Measurements from ENCODE around the gene ASTN1. TPM values are rescaled to one million over a fixed set of nuclear protein-coding genes. Genes with fewer than 3 reads are reported as not detected.

Gene ASTN1
- polyA plus RNA-seq, 1 of the 3 experiments (the other 2 are of a cell fraction) = 0.13 TPM

DNA sequence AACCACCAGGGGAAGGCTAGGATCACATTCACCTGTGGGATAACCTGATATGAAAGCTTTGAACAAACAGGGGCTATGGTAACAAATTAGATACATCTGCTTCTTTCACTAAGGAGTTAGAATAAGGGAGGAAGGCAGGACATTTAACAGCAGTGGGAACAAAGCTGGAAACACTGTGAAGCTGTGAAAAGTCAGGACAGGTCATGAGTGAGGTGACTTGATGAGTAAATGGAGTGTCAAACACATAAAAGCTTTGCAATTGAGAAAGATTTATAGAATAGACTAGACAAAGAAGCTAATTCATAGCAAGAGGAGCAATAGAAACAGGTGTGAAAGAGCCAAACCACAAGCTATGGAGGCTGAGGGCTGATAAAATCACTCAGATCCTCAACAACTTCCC, 110.0 kb downstream of the ASTN1 start (continued):
- TF ChIP-seq FOXM1 (IDR thresholded peaks at IDR 0.05; ENCODE audit: low read depth) = no peak
- TF ChIP-seq GABPA (IDR thresholded peaks at IDR 0.05; ENCODE audit: low read depth) = no peak
- TF ChIP-seq RCOR1 (IDR thresholded peaks at IDR 0.05; ENCODE audit: low read length) = no peak
- TF ChIP-seq RXRA (IDR thresholded peaks at IDR 0.05; ENCODE audit: borderline replicate concordance, low read depth) = no peak
- TF ChIP-seq, protein P1, sequence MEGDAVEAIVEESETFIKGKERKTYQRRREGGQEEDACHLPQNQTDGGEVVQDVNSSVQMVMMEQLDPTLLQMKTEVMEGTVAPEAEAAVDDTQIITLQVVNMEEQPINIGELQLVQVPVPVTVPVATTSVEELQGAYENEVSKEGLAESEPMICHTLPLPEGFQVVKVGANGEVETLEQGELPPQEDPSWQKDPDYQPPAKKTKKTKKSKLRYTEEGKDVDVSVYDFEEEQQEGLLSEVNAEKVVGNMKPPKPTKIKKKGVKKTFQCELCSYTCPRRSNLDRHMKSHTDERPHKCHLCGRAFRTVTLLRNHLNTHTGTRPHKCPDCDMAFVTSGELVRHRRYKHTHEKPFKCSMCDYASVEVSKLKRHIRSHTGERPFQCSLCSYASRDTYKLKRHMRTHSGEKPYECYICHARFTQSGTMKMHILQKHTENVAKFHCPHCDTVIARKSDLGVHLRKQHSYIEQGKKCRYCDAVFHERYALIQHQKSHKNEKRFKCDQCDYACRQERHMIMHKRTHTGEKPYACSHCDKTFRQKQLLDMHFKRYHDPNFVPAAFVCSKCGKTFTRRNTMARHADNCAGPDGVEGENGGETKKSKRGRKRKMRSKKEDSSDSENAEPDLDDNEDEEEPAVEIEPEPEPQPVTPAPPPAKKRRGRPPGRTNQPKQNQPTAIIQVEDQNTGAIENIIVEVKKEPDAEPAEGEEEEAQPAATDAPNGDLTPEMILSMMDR (IDR thresholded peaks at IDR 0.05) = no peak
- TF ChIP-seq FOSL2 (IDR thresholded peaks at IDR 0.05; ENCODE audit: borderline replicate concordance, low read depth) = no peak

DNA sequence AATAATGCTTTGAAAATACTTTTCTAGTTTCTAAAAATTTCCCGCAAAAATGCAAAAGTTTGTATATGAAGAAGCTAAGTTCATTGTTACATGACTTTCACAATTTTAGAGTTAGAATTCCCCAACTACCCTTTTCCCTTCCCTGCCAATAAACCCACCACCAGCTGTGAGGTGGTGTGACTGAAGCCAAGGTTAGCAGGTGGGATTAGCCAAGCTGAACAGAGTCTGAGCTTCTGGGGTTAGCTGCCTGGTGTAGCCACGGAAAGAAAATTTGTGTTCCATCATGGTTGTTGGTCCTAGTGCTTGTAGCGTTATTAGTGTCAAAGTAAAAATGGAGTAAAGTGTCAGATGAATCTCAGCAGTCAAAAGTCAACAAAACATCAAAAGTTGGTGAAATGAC, 110.9 kb downstream of the ASTN1 start:
- Histone ChIP-seq H3K9me3 (no peaks in the 10 kb centered on the region), H2AFZ (ENCODE audit: low read depth) (no peak overlapping the region), H3K27ac (ENCODE audit: low read depth in 2 of 2, low read length in 1 of 2) (no peak overlapping the region), H3F3A (replicated peaks; ENCODE audit: insufficient read depth) (no peaks in the 10 kb centered on the region), H3K79me2 (ENCODE audit: insufficient read depth) (no peaks in the 10 kb centered on the region), H3K27me3 (ENCODE audit: insufficient read depth) (no peaks in the 10 kb centered on the region), H4K20me1 (ENCODE audit: insufficient read depth) (no peaks in the 10 kb centered on the region), H3K4me3 (ENCODE audit: low read depth in 2 of 2, low read length in 1 of 2) (no peak overlapping the region), H3K9ac (no peak overlapping the region), H3K9me2 (no peaks in the 10 kb centered on the region), H3K4me2 (no peak overlapping the region), H3K4me1 (ENCODE audit: control insufficient read depth in 1 of 2, insufficient read depth in 2 of 2, low read depth in 1 of 2, low read length in 1 of 2) (peaks cover 0 to 2% of the 10 kb centered on the region in 2 experiments; a peak in 1 of 4 replicates), H3K36me3 (replicated peaks in 1 of 2; ENCODE audit: control insufficient read depth in 1 of 2, insufficient read depth in 2 of 2, low read length in 1 of 2) (no peaks in the 10 kb centered on the region)
- WGBS (ENCODE audit: low lambda C conversion rate) = 28% methylated on average over 3 of the region's 3 CpGs
- no peak for DNase-seq
- TF ChIP-seq, protein P2, sequence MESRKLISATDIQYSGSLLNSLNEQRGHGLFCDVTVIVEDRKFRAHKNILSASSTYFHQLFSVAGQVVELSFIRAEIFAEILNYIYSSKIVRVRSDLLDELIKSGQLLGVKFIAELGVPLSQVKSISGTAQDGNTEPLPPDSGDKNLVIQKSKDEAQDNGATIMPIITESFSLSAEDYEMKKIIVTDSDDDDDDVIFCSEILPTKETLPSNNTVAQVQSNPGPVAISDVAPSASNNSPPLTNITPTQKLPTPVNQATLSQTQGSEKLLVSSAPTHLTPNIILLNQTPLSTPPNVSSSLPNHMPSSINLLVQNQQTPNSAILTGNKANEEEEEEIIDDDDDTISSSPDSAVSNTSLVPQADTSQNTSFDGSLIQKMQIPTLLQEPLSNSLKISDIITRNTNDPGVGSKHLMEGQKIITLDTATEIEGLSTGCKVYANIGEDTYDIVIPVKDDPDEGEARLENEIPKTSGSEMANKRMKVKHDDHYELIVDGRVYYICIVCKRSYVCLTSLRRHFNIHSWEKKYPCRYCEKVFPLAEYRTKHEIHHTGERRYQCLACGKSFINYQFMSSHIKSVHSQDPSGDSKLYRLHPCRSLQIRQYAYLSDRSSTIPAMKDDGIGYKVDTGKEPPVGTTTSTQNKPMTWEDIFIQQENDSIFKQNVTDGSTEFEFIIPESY (IDR thresholded peaks at IDR 0.05; ENCODE audit: borderline replicate concordance, low read depth) = no peak
- no peak for TF ChIP-seq EZH2phosphoT487 (IDR thresholded peaks at IDR 0.05; ENCODE audit: borderline replicate concordance, low read depth)
- ChIA-PET POLR2A (no interaction called here), CTCF (interaction anchor here (1.4 to 1.8 kb wide), 3 partner anchors 9 to 156 kb away, joined by 3 to 4 read pairs (median 4); no protein-coding TSS in a partner anchor)

DNA sequence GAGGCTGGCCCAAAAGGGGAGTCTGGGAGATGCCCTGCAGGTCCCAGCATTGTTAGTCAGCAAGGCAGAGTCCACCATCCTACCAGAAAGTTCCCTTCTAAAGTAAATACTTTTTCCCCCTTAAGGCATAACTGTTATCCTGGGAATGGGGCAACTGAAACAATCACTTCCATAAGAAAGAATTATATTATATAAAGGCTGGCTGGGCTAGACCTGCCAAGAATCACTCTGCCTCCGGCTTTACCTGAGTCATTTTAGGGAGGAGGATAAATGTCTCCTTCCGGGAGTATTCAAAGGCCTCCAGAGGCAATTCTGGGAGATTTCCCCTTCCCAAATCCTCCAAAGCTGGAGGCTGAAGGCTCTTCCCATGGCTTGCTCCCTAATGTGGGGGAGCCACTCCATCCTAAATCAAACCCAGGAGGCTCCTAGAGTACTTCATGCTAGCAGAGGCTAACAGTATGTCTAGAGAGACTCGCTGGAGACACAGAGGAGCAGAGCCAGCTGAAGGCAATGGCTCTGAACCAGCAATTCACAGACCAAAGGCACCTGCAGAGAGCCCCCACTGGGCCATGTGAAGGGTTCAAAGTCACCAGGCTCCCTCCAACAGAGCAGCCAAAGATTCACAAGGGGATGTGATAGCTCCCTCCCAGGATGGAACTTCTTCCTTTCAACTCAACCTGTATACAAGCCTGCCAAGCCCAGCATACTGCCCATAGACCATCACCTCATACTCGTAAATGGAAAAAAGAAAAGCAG, 116.0 kb downstream of the ASTN1 start:
- peaks cover 0 to 2% of the 10 kb centered on the region in 2 experiments; a peak in 1 of 4 replicates for H3K4me1 ChIP-seq (ENCODE audit: control insufficient read depth in 1 of 2, insufficient read depth in 2 of 2, low read depth in 1 of 2, low read length in 1 of 2)
- TF ChIP-seq, protein P3, sequence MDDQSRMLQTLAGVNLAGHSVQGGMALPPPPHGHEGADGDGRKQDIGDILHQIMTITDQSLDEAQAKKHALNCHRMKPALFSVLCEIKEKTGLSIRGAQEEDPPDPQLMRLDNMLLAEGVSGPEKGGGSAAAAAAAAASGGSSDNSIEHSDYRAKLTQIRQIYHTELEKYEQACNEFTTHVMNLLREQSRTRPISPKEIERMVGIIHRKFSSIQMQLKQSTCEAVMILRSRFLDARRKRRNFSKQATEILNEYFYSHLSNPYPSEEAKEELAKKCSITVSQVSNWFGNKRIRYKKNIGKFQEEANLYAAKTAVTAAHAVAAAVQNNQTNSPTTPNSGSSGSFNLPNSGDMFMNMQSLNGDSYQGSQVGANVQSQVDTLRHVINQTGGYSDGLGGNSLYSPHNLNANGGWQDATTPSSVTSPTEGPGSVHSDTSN (IDR thresholded peaks at IDR 0.05) = no peak
- TF ChIP-seq, protein P2 (IDR thresholded peaks at IDR 0.05; ENCODE audit: borderline replicate concordance, low read depth) = no peak
- TF ChIP-seq, protein P1 (IDR thresholded peaks at IDR 0.05) = no peak
- TF ChIP-seq TCF12 (IDR thresholded peaks at IDR 0.05) (no peak), RXRA (IDR thresholded peaks at IDR 0.05; ENCODE audit: borderline replicate concordance, low read depth) (no peak), YY1 (IDR thresholded peaks at IDR 0.05; ENCODE audit: low read depth) (no peak)
- ChIA-PET POLR2A (no interaction called here), CTCF (no interaction called here)
- no peak overlapping the region for H2AFZ ChIP-seq (ENCODE audit: low read depth)
- 29% methylated on average over 4 of the region's 4 CpGs for WGBS (ENCODE audit: low lambda C conversion rate)
- no peaks in the 10 kb centered on the region for H3F3A ChIP-seq (replicated peaks; ENCODE audit: insufficient read depth)
- H3K9me2 ChIP-seq = no peaks in the 10 kb centered on the region
- H3K27ac ChIP-seq (ENCODE audit: low read depth in 2 of 2, low read length in 1 of 2) = no peak overlapping the region
- H3K4me3 ChIP-seq (ENCODE audit: low read depth in 2 of 2, low read length in 1 of 2) = no peak overlapping the region
- no peak overlapping the region for H3K9ac ChIP-seq
- no peaks in the 10 kb centered on the region for H3K9me3 ChIP-seq
- no peaks in the 10 kb centered on the region for H3K36me3 ChIP-seq (replicated peaks in 1 of 2; ENCODE audit: control insufficient read depth in 1 of 2, insufficient read depth in 2 of 2, low read length in 1 of 2)
- H3K79me2 ChIP-seq (ENCODE audit: insufficient read depth) = no peaks in the 10 kb centered on the region
- H3K4me2 ChIP-seq = no peak overlapping the region
- H4K20me1 ChIP-seq (ENCODE audit: insufficient read depth) = no peaks in the 10 kb centered on the region
- H3K27me3 ChIP-seq (ENCODE audit: insufficient read depth) = no peaks in the 10 kb centered on the region
- no peak for DNase-seq
